Stimulated activated naive CD4-positive, alpha-beta T cell (primary cell): ENCODE results near the gene PTPRF.

ENCODE experiments used
- DNase-seq, 6 experiments: peaks; one replicate each; lab custom pipeline; 2025; lab: John Stamatoyannopoulos, UW

Gene PTPRF

DNA sequence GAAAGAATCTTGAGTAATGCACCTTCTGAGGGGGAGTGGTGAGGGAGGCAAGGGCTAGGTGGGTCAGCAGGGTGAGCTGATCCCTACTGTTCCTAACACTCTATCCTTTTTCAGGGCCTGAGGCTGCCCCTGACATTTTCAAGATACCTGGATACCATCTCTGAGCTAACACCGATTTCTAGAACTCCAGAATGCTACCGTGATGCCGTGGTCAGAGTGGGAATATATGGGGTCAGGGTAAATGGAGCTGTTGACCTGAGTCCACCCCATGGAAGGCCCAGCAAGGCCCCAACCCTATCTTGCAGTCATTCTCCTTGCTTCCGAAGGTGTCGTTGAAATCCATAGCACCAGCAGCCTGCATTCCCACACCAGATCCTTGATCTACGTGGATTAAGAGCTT is 18.0 kb upstream of the PTPRF start:
- DNase-seq, result no peak

DNA sequence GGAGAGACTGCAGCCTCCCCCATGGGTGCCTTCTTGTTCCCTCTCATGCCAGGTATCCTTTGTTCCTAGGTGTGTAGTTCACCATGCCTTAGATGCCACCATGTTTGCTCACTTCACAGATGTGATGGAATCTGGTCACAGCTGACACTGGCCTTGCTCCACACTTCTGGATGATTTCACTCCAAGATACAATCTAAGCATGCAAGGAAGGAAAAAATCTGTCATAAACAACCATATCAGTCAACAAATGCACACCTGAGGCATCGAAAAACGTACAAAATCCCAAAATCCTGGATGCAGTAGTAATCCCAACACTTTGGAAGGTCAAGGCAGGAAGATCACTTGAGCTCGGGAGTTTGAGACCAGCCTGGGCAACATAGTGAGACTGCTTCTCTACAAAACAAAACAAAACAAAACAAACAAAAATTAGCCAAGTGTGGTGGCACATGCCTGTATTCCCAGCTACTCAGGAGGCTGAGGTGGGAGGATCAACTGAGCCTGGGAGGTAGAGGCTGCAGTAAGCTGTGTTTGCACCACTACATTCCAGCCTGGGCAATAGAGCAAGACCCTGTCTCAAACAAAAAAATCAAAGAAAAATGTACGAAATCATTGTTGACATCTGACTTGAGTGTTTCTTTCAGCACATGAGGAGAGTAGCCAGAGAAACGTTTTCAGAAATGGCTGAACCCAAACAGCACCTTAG is 17.1 kb upstream of the PTPRF start:
- DNase-seq, result no peak

DNA sequence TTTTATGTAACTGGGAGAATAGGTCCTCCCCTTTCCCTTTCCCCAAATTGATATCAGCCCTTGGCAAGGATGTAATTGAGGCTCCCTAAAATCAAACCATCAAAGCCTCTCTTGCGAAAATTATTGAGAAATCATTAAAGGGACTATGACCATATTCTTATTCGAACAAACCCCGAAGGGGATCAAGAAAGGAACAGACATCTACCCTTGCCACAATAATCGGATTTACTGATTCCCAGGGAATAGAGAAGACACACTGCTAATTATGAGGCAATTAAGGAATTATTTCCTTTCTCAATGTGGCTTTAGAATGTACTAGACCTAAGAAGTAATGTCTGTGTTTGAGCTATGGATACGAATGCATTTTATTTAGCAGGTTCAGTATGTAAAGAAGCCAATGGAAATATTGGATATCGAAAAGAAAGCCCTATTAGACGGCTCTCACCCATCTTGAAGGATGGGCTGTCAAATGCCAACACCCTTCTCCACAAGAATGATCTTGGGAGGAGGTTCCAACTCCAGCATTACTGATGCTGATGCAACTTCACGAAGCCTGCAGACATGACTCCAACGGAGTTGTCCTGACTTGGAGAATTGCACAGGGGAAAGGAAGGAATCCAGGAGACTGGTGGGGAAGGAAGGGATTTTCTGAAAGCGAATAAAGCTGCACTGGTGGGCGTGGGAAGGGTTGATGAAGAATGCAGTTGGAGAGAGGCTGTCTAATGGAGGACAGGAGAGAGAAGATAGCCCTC is 11.6 kb upstream of the PTPRF start:
- DNase-seq, result no peak

DNA sequence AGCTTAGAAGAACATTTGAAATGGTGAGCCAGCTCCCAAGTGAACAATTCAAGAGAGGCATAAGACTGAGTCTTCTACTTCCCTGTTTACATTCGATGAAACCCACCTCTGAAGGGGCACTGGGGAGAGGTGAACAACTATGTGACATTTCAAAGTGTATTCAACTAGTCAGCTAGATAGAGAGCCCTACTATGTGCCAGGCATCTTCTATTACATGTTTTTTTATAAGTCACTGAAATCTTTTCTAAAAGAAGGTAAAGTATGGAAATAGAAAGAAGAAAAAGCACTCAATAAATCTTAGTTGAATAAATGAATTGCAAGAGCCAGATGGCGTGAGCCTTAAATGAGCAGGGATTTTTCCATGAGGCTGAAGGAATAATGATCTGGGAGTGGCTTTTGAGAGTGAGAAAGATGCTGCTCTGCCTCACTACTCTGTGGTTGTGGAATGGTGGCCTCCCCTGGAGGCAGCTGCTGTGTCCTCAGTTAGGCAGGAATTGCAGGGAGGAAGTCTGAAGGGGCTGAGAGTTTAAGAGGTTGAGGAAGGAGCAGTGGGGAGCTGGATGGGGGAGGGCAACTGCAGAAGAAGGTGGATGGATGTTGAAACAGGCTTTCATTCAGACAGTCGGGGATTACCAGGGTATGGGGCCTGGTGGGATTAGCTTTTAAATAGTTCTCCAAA is 10.4 kb upstream of the PTPRF start:
- DNase-seq, result no peak

DNA sequence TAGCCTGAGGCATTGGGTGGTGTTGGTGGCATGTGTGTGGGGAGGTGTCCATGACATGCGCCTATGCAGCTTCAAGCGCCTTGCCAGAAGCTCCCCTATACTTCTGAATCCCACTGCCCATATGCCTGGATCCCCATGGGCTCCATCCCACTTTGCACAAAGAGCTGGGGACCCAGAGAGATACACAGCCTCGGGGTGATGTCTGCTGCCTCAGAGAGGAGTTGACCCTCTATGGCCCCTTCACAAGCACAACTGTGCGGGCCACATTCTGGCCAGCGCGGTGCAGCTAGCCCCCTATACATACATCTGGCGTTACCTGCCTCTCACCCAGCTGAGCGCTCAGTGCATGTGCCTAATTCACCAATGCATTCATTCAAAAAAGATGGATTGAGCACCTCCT is 9.6 kb upstream of the PTPRF start:
- DNase-seq, result no peak

DNA sequence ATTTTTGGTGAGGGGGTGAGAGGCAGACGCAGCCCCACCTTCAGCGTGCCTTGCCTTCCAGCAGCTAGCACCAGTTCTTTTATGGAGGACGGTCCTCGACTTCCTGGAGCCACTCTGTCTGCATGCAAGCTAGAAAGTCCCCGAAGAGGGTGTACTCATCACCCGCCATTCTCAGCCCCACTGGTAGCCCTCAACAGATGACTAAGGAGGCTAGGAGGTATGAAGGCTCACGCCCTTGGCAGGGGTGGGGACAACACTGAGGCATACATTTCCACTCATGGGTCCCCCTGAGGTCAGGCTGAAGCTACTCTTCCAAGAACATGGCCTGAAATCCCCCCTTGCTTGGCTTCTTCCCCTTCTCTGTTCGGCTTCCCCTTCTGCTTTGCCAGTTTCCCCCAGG is 8.9 kb upstream of the PTPRF start:
- DNase-seq, result no peak

DNA sequence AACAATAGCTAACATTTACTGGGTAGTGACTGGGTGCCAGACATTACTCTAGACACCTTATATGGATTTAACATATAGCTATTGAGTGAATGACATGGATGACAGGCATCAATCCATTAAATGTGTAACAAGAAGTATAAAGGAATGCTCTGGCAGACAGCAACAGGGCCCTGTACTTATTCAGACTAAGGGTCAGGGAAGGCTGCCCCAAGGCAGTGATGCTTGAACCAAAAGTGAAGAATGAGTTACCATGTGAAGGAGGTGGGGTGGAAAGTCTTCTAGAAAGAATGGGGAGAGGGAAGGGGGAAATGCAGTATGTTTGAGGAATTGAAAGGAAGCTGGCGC is 8.3 kb upstream of the PTPRF start:
- no peak for DNase-seq

DNA sequence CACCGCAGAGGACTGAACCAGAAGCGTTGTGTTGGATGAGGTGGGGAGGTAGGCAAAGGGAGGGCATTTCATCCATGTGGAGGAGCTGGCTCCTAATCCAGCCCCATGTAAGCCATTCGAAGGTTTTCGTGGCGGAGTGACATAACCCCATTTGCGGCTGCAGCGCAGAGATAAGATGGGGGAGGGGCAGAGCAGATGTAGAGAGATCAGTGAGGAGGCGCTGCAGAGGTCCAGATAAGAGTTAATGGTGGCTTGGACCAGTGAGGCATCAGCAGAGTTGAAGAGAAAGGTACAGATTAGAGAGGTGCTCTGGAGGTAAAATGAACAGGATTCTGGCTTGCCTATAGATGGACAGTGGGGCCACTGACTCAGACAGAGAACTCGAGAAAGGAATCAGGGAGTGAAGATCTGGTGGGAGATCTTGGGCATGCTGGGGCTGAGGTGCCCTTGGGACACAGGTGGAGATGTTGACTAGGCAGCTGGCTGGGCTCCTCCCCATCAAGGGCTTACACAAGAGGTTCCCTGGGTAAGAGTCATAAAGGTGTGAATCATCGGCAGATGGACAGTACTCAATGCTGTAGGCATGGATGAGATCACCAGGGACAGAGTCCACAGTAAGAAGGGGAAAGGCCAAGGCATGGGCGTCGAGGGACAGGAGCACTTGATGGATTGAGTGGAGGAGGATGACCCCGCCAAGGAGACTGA is 7.8 kb upstream of the PTPRF start:
- no peak for DNase-seq

DNA sequence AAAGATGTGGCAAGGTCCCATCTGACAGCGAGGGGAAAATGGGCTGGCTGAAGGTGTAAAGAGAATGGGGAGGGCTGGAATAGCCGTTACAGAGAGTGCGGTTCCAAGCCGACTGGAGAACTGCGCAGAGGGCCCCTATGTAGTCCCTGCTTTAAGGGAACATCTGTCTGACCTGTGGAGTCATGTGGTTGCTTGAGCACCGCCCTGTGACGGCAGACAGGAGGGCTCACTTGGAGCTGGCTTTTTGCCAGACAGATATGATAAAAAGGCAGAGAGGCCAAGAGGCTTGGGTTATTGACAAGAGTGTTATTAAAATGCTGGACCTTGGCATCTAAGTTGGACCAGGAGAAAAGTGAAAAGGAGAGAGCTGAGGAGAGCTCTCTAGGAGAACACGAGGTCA is 5.9 kb upstream of the PTPRF start:
- DNase-seq, result no peak

DNA sequence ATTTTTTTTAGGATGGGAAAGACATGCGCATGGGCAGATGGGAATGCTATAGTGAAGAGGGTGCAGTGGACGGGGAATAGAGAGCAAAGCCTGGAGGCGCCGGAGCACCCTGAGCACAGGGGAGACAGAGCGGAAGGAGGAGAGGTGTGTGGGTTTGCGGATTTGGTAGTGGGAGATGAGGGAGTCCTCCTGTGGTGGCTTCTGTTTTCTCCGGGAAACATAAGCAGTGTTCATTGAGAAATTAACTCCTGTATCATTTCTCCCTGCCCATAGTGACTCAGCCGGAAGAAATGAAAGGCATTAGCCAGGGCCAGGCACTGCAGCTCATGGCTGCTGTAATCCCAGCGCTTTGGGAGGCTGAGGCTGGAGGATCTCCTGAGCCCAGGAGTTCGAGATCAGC is 4.7 kb upstream of the PTPRF start:
- DNase-seq, result no peak

DNA sequence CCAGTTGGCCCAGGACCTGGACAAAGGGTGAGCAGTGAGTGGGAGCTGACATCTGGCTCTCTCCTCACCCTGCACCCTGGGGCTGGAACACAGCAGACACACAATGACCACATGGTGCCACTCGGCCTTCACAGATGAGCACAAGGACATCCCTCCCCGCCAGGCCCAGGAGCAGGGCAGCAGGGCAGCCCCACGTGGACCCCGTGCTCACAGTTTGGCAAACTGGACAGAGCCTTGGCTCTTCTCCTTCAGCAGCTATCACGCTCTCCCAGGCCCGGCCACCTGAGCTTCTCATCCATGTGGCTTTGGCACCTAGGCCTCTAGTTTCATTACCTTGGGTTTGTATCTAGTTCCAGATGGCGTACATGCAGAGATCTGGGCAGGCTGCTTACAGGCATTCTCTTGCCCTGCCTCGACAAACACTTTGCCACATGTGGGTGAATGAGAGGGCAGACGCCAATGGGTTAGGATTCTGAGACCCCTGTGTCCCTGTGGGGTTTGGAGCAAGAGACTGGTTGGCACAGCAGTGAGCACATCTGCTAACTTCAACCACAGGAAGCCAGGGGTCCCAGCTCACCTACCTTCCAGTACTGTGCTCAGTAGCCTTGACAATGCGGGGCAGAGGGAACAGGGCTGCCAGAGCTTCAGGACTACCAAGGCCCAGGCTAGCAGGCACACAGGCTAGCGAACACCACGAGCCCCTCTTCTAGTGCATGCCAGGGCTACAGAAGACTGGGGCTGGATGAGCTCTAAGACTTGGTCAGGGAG is 3.4 kb upstream of the PTPRF start:
- no peak for DNase-seq

DNA sequence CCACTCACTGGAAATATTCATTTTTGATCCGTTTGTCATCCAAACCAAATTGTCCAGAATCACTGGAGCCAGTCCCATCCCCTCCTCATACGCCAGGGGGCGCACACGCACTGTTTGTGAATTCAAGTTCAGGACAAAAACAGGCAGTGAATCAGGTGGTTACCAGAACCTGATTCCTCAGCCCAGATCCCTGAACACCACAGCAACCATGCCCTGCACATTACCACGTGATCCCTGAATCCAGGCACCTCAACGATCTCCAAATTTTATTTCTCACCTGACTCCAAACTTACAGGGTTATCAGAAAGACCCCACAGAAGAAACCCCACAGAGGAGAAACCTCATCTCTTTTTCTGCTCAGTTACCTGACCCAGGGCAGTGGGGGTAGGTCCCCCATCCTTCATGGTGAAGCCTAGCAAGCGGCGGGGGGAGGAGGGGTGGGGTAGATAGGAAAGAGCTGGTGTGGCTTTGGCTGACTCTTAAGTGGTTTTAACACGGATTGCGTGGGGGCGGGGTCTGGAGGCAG is 1.4 kb upstream of the PTPRF start:
- peak; percentile 20 to 81 (median 68) for DNase-seq

DNA sequence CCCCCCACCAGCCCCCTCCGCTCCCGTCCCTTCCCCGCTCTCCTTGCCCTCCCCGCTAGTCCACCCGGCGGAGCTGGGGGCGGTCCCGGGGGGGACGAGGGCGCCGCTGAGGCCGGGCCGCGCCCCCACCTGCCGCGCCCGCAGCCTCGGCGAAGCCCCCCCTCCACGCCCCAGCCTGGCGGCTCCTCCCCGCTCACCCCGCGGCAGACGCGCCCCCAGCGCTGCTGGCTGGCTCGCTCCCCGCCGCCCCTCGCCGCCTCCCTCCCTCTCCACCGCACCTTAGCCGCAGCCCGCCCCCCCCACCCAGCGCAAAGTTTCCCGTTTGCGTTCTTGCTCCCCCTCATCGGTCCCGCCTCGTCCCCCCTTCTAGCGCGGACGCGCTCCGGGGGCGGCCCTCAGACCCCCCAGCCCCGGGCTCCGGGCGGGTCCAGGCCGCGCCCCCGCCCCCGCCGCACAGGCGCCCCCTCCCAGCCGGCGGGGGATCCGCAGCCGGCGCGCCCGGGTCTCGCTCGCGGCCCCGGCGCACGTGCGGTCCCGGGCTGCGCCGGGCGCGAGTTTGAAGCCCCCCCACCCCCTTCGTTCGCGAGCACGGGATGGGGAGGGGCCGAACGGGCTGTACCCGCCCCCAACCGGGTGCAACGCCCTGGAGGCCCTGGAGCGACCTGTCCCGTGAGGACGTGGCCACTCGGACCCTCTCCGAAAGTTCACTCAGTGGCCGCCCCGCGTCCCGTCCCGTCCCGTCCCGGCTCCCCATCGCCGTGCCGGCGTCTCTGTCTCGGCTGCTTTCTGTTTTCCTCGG is 623 bp downstream of the PTPRF start:
- peak in 2 of 6 experiments; percentile 7 to 19 for DNase-seq

DNA sequence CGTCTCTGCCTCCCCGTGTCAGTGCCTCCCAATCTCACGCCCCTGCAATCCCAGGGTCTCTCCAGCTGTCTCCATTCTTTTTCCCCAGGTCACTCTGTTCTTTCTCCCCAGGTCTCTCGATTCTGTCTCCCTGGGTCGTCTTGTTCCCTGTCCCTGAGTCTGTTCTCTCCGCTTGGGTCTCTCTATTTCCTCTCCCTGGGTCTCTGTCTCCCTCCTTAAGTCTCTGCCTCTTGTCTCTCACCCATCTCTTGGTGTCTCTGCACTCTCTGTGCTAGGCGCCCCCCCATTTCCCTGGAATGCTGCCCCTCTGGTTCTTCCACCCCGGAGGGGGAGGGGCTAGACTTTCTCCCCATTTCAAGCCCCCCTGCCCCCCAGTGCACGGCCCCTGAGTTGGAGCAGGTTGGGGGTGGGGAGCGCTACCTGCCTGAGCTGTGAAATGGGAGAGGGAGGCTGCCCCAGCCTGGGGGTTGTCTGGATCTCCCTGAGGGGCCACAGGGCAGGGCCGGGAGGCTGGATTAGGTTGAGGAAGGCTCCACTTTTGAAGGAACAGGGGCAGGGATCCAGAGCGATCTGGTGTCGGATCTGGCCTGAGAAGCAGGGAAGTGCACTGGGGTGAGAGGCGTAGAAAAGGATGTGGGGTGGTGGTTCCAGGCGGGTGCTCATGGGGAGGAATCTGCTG is 1.4 kb downstream of the PTPRF start:
- DNase-seq, result no peak

DNA sequence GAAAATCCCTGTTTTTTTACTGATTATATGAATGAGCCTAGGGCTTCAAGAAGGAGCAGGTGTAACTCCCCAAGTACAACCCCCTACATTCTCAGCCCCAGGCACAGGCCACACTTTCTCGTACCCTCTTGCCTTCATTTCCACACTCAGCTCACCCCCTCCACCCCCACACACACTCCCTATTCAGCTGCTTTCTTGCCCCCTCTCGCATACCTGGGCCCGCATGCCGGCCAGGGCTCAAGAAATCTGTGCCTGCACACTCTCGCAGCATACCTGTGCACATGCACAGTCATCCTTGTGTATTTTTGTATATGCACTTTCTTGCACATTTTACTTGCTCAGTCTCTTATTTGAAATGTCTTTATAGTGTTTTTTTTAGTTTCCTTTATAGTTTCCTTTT is 2.0 kb downstream of the PTPRF start:
- DNase-seq, result no peak

DNA sequence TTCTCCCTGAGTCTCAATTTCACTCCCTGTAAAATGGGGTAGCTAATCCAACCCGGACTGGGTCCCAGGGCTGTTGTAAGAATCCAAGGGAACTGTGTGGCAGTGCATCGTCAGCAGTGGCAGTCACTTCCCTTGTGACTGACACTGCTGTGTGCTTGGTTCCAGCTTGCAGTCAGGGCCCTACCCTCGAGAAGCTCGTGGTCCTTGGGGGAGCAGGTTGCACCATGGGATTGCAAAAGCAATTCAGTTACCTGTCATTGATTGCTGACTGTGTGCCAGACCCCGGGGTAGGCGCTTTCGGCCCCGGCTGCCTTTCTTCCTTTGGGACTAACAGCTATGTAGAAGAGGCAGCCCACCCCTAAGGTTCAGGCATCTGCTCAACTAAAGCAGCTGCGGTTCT is 2.9 kb downstream of the PTPRF start:
- DNase-seq, result no peak

DNA sequence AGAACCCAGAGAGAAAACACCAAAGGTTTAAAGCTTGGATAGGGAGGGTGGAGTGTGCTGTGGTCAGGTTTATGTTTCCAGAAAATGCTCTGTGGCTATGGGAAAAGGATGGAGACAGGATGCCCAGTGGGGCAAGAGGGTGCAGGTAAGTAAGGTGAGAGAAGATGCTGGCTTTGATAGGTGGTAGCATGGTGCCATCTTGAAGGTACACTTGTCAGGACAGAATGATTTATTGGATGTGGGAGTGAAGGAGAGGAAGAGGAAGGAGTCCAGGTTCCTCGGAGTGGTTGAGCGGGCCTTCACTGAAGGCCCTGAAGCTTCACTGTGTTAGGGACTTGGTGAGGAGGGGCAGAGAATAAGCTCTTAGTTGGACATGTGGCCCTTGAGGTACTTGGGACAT is 3.6 kb downstream of the PTPRF start:
- no peak for DNase-seq

DNA sequence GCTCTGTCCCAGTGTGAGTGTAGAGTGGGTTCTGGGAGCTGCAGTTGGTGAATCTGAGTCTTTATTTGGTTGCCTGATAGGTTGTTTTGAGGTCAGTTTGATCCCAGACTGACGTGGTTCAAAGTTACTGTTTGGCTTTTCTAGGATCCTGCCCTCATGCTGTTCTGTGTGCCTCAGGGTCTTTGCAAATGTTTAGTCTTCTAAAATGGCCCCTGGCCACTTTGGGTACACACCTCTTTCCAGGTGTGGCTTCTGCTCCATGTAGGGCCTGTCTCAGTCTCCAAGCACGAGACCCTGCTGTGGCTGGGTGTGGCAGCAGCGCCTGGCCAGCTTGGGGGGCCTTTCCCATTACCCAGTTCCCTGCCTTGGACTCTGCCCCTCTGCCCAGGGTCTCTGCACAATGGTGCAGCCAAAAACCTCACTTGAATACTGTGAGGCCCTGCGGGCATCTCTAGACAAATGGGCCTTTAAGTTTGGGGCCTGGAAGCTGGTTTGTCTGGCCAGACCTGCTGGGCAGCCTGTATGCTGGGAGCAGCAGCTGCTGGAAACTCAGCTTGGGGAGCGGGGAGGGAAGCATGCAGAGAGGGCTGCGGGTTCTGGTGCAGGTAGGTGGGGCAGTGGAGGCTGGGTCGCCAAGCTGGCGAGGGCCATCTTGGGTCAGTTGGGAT is 5.6 kb downstream of the PTPRF start:
- DNase-seq, result no peak

DNA sequence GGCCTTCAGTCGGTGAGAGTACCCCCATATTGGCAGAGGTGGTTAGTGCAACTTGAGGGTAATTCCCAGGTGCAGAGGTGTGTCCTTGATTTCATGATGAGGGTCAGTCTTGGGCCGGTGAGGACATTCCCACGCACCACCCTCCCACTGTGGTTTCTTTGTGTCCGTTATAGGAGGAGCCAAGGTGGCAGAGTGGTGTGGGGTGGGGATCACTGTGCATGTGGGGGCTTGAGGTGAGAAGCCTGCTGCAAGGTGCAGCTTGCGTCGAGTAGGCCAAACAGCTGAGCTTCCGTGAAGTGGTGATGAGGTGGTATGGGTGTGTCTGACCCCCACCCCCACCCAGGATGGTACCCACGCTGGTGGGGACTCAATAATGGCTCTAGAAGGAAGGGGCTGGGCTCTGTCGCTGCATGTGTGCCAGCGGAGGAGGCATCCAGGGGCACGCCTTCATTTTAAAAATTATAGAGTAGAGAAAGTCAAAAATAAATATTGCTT is 6.2 kb downstream of the PTPRF start:
- DNase-seq, result no peak
